Measurements from ENCODE around the gene SERPINA12.

Gene SERPINA12

GRCh38 chr14:94542111-94542810 is 33.0 kb upstream of the SERPINA12 start:
- Histone ChIP-seq H3K4me2 (ENCODE audit: low read length) (no peak overlapping the region), H3K4me1 (no peaks in the 10 kb centered on the region), H3K4me3 (ENCODE audit: low read depth, low read length) (no peak overlapping the region), H3K36me3 (ENCODE audit: control insufficient read depth, insufficient read depth, low read length) (no peaks in the 10 kb centered on the region), H3K79me2 (no peaks in the 10 kb centered on the region), H3K27me3 (ENCODE audit: control insufficient read depth, insufficient read depth, low read length) (no peaks in the 10 kb centered on the region), H3K9ac (no peak overlapping the region), H3K27ac (no peak overlapping the region), H3K9me3 (ENCODE audit: control insufficient read depth, low read length) (no peaks in the 10 kb centered on the region), H2AFZ (no peak overlapping the region)
- TF ChIP-seq, protein P1, sequence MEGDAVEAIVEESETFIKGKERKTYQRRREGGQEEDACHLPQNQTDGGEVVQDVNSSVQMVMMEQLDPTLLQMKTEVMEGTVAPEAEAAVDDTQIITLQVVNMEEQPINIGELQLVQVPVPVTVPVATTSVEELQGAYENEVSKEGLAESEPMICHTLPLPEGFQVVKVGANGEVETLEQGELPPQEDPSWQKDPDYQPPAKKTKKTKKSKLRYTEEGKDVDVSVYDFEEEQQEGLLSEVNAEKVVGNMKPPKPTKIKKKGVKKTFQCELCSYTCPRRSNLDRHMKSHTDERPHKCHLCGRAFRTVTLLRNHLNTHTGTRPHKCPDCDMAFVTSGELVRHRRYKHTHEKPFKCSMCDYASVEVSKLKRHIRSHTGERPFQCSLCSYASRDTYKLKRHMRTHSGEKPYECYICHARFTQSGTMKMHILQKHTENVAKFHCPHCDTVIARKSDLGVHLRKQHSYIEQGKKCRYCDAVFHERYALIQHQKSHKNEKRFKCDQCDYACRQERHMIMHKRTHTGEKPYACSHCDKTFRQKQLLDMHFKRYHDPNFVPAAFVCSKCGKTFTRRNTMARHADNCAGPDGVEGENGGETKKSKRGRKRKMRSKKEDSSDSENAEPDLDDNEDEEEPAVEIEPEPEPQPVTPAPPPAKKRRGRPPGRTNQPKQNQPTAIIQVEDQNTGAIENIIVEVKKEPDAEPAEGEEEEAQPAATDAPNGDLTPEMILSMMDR (IDR thresholded peaks at IDR 0.05), result no peak

DNA sequence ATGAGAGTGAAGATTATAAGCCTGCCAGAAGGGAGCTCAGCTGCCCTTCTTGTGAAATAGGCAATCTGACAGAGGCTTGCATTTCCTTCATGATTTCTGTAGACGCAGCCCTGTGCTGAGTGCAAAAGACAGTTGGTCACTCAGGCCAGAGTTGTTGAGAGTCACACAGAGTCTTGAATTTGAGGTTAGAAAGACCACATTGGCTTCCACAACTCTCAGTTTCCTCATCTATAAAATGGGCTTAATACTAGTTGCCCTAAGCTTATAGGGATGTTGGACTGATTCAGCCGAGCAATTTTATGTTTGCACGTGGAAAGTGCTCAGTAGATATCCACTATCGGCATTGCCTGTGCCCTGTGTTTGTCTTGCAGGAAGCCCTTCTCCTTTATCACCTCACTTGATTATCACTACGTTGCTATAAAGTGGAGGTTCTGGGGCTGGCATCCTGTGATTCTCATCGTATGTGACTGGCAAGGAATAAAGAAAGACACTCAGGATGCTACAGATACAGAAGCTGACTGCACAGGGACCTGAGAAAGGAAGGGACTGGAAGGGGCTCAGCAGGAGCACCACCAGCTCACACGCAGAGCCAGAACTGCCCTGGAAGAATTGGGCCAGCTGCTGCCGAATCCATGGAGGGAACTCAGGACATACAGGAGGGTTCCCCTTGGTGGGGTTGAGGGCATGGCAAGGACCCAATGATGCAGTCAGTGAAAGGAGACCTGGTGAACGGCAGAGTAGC is 32.1 kb upstream of the SERPINA12 start:
- Histone ChIP-seq H3K27me3 (ENCODE audit: control insufficient read depth, insufficient read depth, low read length) (no peaks in the 10 kb centered on the region), H3K9me3 (ENCODE audit: control insufficient read depth, low read length) (no peaks in the 10 kb centered on the region), H3K4me1 (no peaks in the 10 kb centered on the region), H3K4me3 (ENCODE audit: low read depth, low read length) (no peak overlapping the region), H3K79me2 (no peaks in the 10 kb centered on the region), H3K9ac (no peak overlapping the region), H3K4me2 (ENCODE audit: low read length) (no peak overlapping the region), H2AFZ (no peak overlapping the region), H3K27ac (no peak overlapping the region), H3K36me3 (ENCODE audit: control insufficient read depth, insufficient read depth, low read length) (no peaks in the 10 kb centered on the region)
- TF ChIP-seq, protein P1 (IDR thresholded peaks at IDR 0.05), result no peak

DNA sequence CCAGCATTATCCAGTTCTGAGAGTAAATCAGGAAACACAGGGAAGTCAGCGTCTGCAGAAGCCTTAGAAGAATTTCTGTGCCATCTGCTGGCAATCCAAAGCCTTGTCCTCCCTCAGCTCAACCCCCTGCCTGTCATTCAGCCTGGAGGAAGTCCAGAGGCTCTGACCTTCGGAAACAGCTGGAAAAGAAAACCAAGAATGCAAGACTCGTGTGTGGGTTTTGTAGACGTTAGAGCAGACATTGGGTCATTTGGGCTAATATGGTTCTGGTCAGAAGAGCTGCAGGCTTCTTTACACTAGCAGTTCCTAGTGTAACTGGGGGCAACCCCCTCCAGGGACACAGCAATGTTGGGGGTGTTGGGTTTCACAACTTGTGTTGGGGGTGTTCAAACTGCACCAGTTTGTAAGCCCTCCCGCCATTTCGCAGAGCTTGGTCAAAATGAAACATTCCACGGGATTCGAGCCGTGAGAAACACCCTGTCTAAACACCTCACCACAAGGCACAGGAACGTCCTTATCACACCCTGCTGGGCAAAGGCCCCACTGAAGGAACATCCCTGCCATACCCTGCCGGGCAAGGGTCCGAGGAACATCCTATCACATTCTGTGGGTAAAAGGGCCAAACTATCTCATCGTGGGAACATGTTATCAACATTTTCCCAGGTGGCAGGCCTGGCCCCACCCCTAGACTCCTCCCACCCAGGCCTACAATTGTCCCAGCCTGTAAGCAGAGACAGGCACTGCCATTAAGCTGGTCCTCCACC is 30.9 kb upstream of the SERPINA12 start:
- H2AFZ ChIP-seq, result no peak overlapping the region
- H3K79me2 ChIP-seq, result no peaks in the 10 kb centered on the region
- H3K9me3 ChIP-seq (ENCODE audit: control insufficient read depth, low read length), result no peaks in the 10 kb centered on the region
- no peak overlapping the region for H3K4me2 ChIP-seq (ENCODE audit: low read length)
- no peak overlapping the region for H3K9ac ChIP-seq
- H3K4me3 ChIP-seq (ENCODE audit: low read depth, low read length), result no peak overlapping the region
- H3K36me3 ChIP-seq (ENCODE audit: control insufficient read depth, insufficient read depth, low read length), result no peaks in the 10 kb centered on the region
- no peaks in the 10 kb centered on the region for H3K4me1 ChIP-seq
- TF ChIP-seq, protein P1 (IDR thresholded peaks at IDR 0.05), result no peak
- no peak overlapping the region for H3K27ac ChIP-seq
- no peaks in the 10 kb centered on the region for H3K27me3 ChIP-seq (ENCODE audit: control insufficient read depth, insufficient read depth, low read length)

- H3K79me2 ChIP-seq, result no peaks in the 10 kb centered on the region
- no peak overlapping the region for H2AFZ ChIP-seq
- no peak overlapping the region for H3K4me2 ChIP-seq (ENCODE audit: low read length)
- no peak overlapping the region for H3K4me3 ChIP-seq (ENCODE audit: low read depth, low read length)
- no peaks in the 10 kb centered on the region for H3K9me3 ChIP-seq (ENCODE audit: control insufficient read depth, low read length)
- H3K27ac ChIP-seq, result no peak overlapping the region
- H3K4me1 ChIP-seq, result no peaks in the 10 kb centered on the region
- no peak overlapping the region for H3K9ac ChIP-seq
- no peaks in the 10 kb centered on the region for H3K27me3 ChIP-seq (ENCODE audit: control insufficient read depth, insufficient read depth, low read length)
- H3K36me3 ChIP-seq (ENCODE audit: control insufficient read depth, insufficient read depth, low read length), result no peaks in the 10 kb centered on the region
- TF ChIP-seq, protein P1 (IDR thresholded peaks at IDR 0.05), result no peak
These were observed 29.9 kb upstream of the SERPINA12 start for GRCh38 chr14:94539181-94539580.

All from parathyroid adenoma (tissue), 2 donors.